T1000 (cell line): ENCODE results near the gene TRERF1.
A peak's percentile ranks its signal among the peaks of the same experiment; 100 is the strongest.

Experiments
- DNase-seq: peaks from one replicate; lab custom pipeline; 2025; ENCODE audit warnings: mixed read lengths; lab: John Stamatoyannopoulos, UW

Gene TRERF1

GRCh38 chr6:42251500-42251899 is 200.2 kb downstream of the TRERF1 start:
- DNase-seq, result no peak

GRCh38 chr6:42250274-42250931 is 201.3 kb downstream of the TRERF1 start:
- no peak for DNase-seq

GRCh38 chr6:42249279-42249678 is 202.4 kb downstream of the TRERF1 start:
- DNase-seq, result no peak

- DNase-seq, result no peak
Measured at GRCh38 chr6:42243046-42243445, 208.7 kb downstream of the TRERF1 start.

GRCh38 chr6:42241915-42242314 is 209.8 kb downstream of the TRERF1 start:
- DNase-seq, result no peak

- DNase-seq, result no peak
Measured at GRCh38 chr6:42239736-42240375, 211.9 kb downstream of the TRERF1 start.

GRCh38 chr6:42239333-42239732 is 212.4 kb downstream of the TRERF1 start:
- no peak for DNase-seq

- DNase-seq, result no peak
Measured at GRCh38 chr6:42237857-42238256, 213.9 kb downstream of the TRERF1 start.

GRCh38 chr6:42236682-42237473 is 214.8 kb downstream of the TRERF1 start:
- no peak for DNase-seq

GRCh38 chr6:42236030-42236429 is 215.7 kb downstream of the TRERF1 start:
- DNase-seq, result no peak

GRCh38 chr6:42232035-42232434 is 219.7 kb downstream of the TRERF1 start:
- DNase-seq, result no peak

GRCh38 chr6:42230345-42231321 is 221.1 kb downstream of the TRERF1 start:
- DNase-seq, result no peak

- no peak for DNase-seq
Measured at GRCh38 chr6:42229506-42230119, 222.1 kb downstream of the TRERF1 start.

GRCh38 chr6:42228305-42228704 is 223.4 kb downstream of the TRERF1 start:
- no peak for DNase-seq

GRCh38 chr6:42227173-42227850 is 224.4 kb downstream of the TRERF1 start:
- DNase-seq, result no peak

- peak; percentile 67 for DNase-seq
Measured at GRCh38 chr6:42226645-42227143, 225.0 kb downstream of the TRERF1 start.

- DNase-seq, result no peak
Measured at GRCh38 chr6:42226161-42226611, 225.5 kb downstream of the TRERF1 start.

- DNase-seq, result no peak
Measured at GRCh38 chr6:42225419-42225818, 226.3 kb downstream of the TRERF1 start.

- no peak for DNase-seq
Measured at GRCh38 chr6:42225029-42225339, 226.7 kb downstream of the TRERF1 start.

GRCh38 chr6:42224222-42225028 is 227.3 kb downstream of the TRERF1 start:
- DNase-seq, result no peak
